H1 (cell line): Measurements from ENCODE around the gene YIPF2. TPM values are rescaled to one million over a fixed set of nuclear protein-coding genes. Genes with fewer than 3 reads are reported as not detected.

ENCODE experiments used
- ATF3 ChIP-seq: IDR thresholded peaks from 2 replicates; pipeline ENCODE4 v1.6.1; 2011; ENCODE audit warnings: low read depth, mild to moderate bottlenecking, low read length; ENCODE audit not compliant: insufficient read depth
- BCL11A ChIP-seq, 2 experiments: IDR thresholded peaks; one replicate each; pipeline ENCODE4 v1.6.1; 2011; ENCODE audit warnings: low read depth in 2 of 2, low read length in 2 of 2, mild to moderate bottlenecking in 2 of 2
- BRCA1 ChIP-seq: IDR thresholded peaks from 2 replicates; pipeline ENCODE4 v1.6.1; 2012; ENCODE audit warnings: low read depth, low read length, improper control_type of control experiment
- CREB1 ChIP-seq: IDR thresholded peaks from 2 replicates; pipeline ENCODE4 v1.6.1; 2012; ENCODE audit warnings: inconsistent platforms
- CTBP2 ChIP-seq: IDR thresholded peaks from 2 replicates; pipeline ENCODE4 v1.7.0; 2011; ENCODE audit warnings: borderline replicate concordance, mild to moderate bottlenecking, moderate library complexity, mixed read lengths, low read length; ENCODE audit not compliant: insufficient read depth, insufficient read length
- CTCF ChIP-seq, 3 experiments: IDR thresholded peaks; 1 replicate in 2 of 3; 2 replicates in 1 of 3; pipeline versions ENCODE4 v1.5.1 to v1.6.1; 2011; ENCODE audit warnings: low read length in 3 of 3, mild to moderate bottlenecking in 3 of 3, inconsistent platforms in 2 of 3, low read depth in 1 of 3, moderate library complexity in 1 of 3; ENCODE audit not compliant: insufficient read depth in 1 of 3; ENCODE audit errors: control extremely low read depth in 1 of 3
- EP300 ChIP-seq, 2 experiments: IDR thresholded peaks; 1 replicate in 1 of 2; 2 replicates in 1 of 2; pipeline ENCODE4 v1.6.1; 2011 to 2012; ENCODE audit warnings: low read depth in 2 of 2, low read length in 2 of 2, mild to moderate bottlenecking in 2 of 2, borderline replicate concordance in 1 of 2, inconsistent platforms in 1 of 2, moderate library complexity in 1 of 2
- EZH2 ChIP-seq: fragments of 200-600 bp; sonication (generic); IDR thresholded peaks from 2 replicates; pipeline ENCODE4 v1.7.1; 2012; ENCODE audit warnings: low read depth, mild to moderate bottlenecking, moderate library complexity, low read length, inconsistent platforms; ENCODE audit not compliant: severe bottlenecking
- KDM1A ChIP-seq: fragments of 200-600, 300-600 bp; sonication (generic); IDR thresholded peaks from 2 replicates; pipeline ENCODE4 v1.7.1; 2016; ENCODE audit warnings: mild to moderate bottlenecking, low read length, borderline replicate concordance
- KDM4A ChIP-seq: IDR thresholded peaks from one replicate; pipeline ENCODE4 v1.7.1; 2012; ENCODE audit warnings: low read depth, mild to moderate bottlenecking, moderate library complexity, low read length, inconsistent platforms; ENCODE audit not compliant: severe bottlenecking
- MAX ChIP-seq: IDR thresholded peaks from 2 replicates; pipeline ENCODE4 v1.6.1; 2012; ENCODE audit warnings: inconsistent platforms
- NANOG ChIP-seq: IDR thresholded peaks from 2 replicates; pipeline ENCODE4 v1.6.1; 2011; ENCODE audit warnings: low read length, low read depth, mild to moderate bottlenecking, inconsistent platforms; ENCODE audit not compliant: insufficient read depth, poor library complexity, severe bottlenecking
- POLR2A ChIP-seq, 2 experiments: IDR thresholded peaks; 1 replicate in 1 of 2; 2 replicates in 1 of 2; pipeline ENCODE4 v1.6.1; 2011; ENCODE audit warnings: low read depth in 2 of 2, low read length in 2 of 2, mild to moderate bottlenecking in 2 of 2; ENCODE audit errors: control extremely low read depth in 1 of 2
- SIX5 ChIP-seq: IDR thresholded peaks from 2 replicates; pipeline ENCODE4 v1.6.1; 2011; ENCODE audit warnings: mild to moderate bottlenecking, low read depth, low read length
- SP1 ChIP-seq: IDR thresholded peaks from 2 replicates; pipeline ENCODE4 v1.6.1; 2011; ENCODE audit warnings: low read depth, low read length
- SP2 ChIP-seq: IDR thresholded peaks from 2 replicates; pipeline ENCODE4 v1.6.1; 2012; ENCODE audit warnings: mild to moderate bottlenecking, low read length, inconsistent platforms
- TAF1 ChIP-seq: IDR thresholded peaks from 2 replicates; pipeline ENCODE4 v1.6.1; 2011; ENCODE audit warnings: mild to moderate bottlenecking, low read depth, low read length
- TAF7 ChIP-seq: optimal IDR thresholded peaks from 2 replicates; pipeline ENCODE3; 2011; ENCODE audit warnings: low read depth, mild to moderate bottlenecking, inconsistent platforms, low read length, moderate library complexity, borderline replicate concordance
- TCF12 ChIP-seq: IDR thresholded peaks from 2 replicates; pipeline ENCODE4 v1.6.1; 2011; ENCODE audit warnings: low read depth, mild to moderate bottlenecking, low read length
- ZNF274 ChIP-seq: IDR thresholded peaks from 2 replicates; pipeline ENCODE4 v1.7.0; 2012; ENCODE audit warnings: low read length, borderline replicate concordance; ENCODE audit errors: extremely low read depth
- polyA plus RNA-seq, 7 experiments: library from polyadenylated mRNA; depleted of rRNA in 3 of 7; stranded (reverse) in 5 of 7; unstranded in 2 of 7; fragments of >200 nt in 5 of 7; fragments of 200-250 nt in 2 of 7; gene quantifications; 1 replicate in 5 of 7; 2 replicates in 1 of 7; 4 replicates in 1 of 7; pipeline versions ENCODE4 v1.2.1 to v1.2.3, GENCODE V29; 2011 to 2013; ENCODE audit warnings: missing spikeins in 2 of 7, mixed read lengths in 2 of 7
- total RNA-seq: library from RNA; stranded (reverse); fragmentation: NEBNext Ultra II Directional; extraction: Animal tissue kit (Norgen Biotek cat#: 25700); gene quantifications from 2 replicates; pipeline ENCODE4 v1.2.1, GENCODE V29; 2021

Gene YIPF2
- total and polyA plus RNA-seq, 2 of the 8 experiments (the other 6 are each of a cell fraction or from before 2014, with no cell fraction given), result 48.3 to 112 TPM

GRCh38 chr19:10928563-10929401, at the start of gene YIPF2, which contains the start of gene TIMM29 (continued):
- TF ChIP-seq TAF7 (peak; percentile 89), POLR2A (IDR thresholded peaks at IDR 0.05; ENCODE audit: control extremely low read depth in 1 of 2, low read depth in 2 of 2, low read length in 2 of 2) (peak in 1 of 2 experiments; percentile 77; a peak in 2 of 3 replicates), SIX5 (peak; percentile 59; the same call in 1 of the 2 replicates), EZH2 (no peak), TAF1 (peak; percentile 97), BCL11A (IDR thresholded peaks at IDR 0.05; ENCODE audit: low read depth in 2 of 2, low read length in 2 of 2) (no peak), KDM1A (no peak), SP1 (peak; percentile 76; the same call in 1 of the 2 replicates), ATF3 (no peak), MAX (no peak), CTCF (IDR thresholded peaks at IDR 0.05; ENCODE audit: control extremely low read depth in 1 of 3, insufficient read depth in 1 of 3, low read depth in 1 of 3, low read length in 3 of 3) (peak in 1 of 3 experiments; percentile 17; a peak in 1 of 4 replicates), TCF12 (0 out of 2 replicates have a peak, but pooled peaks have one; percentile 38), KDM4A (no peak), BRCA1 (no peak), EP300 (IDR thresholded peaks at IDR 0.05; ENCODE audit: borderline replicate concordance in 1 of 2, low read depth in 2 of 2, low read length in 2 of 2) (peak in 1 of 2 experiments; percentile 84; a peak in 1 of 3 replicates), SP2 (no peak), CREB1 (peak; percentile 89), NANOG (peak; percentile 34), ZNF274 (no peak), CTBP2 (peak; percentile 62)
